Measurements from ENCODE around the gene BAG5.

The BAG5 gene

GRCh38 chr14:103523575-103523954 lies 38.9 kb downstream of the BAG5 start:
- peaks cover 8% of the 10 kb centered on the region for H3K36me3 Mint-ChIP-seq (ENCODE audit: low read depth)
- no peak for TF ChIP-seq CTCF (IDR thresholded peaks at IDR 0.05)
- peak overlapping the region; percentile 70 for H3K4me3 Mint-ChIP-seq
- H3K9me3 Mint-ChIP-seq: no peaks in the 10 kb centered on the region
- H3K27me3 Mint-ChIP-seq (ENCODE audit: low read depth, poor library complexity): peaks cover 19% of the 10 kb centered on the region
- DNase-seq: no peak
- peaks cover 68% of the 10 kb centered on the region for H3K4me1 Mint-ChIP-seq
- H3K27ac Mint-ChIP-seq: no peak overlapping the region

- Mint-ChIP-seq H3K9me3 (no peaks in the 10 kb centered on the region), H3K4me3 (peak within 1 kb of the TSS; percentile 77), H3K4me1 (peaks cover 68% of the 10 kb centered on the region), H3K27ac (no peak within 1 kb of the TSS), H3K36me3 (ENCODE audit: low read depth) (peaks cover 8% of the 10 kb centered on the region), H3K27me3 (ENCODE audit: low read depth, poor library complexity) (peaks cover 23% of the 10 kb centered on the region)
- no peak for TF ChIP-seq CTCF (IDR thresholded peaks at IDR 0.05)
- peak; percentile 81 for DNase-seq
Observed at GRCh38 chr14:103522649-103523574, 39.5 kb downstream of the BAG5 start, which contains the start of gene CKB. Gene CKB, minus strand, starts transcription at chr14:103522830. Its CDS starts 337 bp downstream, at chr14:103522493.

- peaks cover 67% of the 10 kb centered on the region for H3K4me1 Mint-ChIP-seq
- DNase-seq: peak; percentile 60
- no peak overlapping the region for H3K27ac Mint-ChIP-seq
- peaks cover 26% of the 10 kb centered on the region for H3K27me3 Mint-ChIP-seq (ENCODE audit: low read depth, poor library complexity)
- H3K36me3 Mint-ChIP-seq (ENCODE audit: low read depth): peaks cover 8% of the 10 kb centered on the region
- TF ChIP-seq CTCF (IDR thresholded peaks at IDR 0.05): no peak
- H3K4me3 Mint-ChIP-seq: peak overlapping the region; percentile 77
- no peaks in the 10 kb centered on the region for H3K9me3 Mint-ChIP-seq
Observed at GRCh38 chr14:103521951-103522563, 40.4 kb downstream of the BAG5 start.

- DNase-seq: no peak
- Mint-ChIP-seq H3K27me3 (ENCODE audit: low read depth, poor library complexity) (peaks cover 26% of the 10 kb centered on the region), H3K4me1 (peaks cover 67% of the 10 kb centered on the region), H3K9me3 (no peaks in the 10 kb centered on the region), H3K27ac (no peak overlapping the region), H3K36me3 (ENCODE audit: low read depth) (peaks cover 8% of the 10 kb centered on the region), H3K4me3 (peak overlapping the region; percentile 72)
- no peak for TF ChIP-seq CTCF (IDR thresholded peaks at IDR 0.05)
Observed at GRCh38 chr14:103521438-103521950, 41.0 kb downstream of the BAG5 start.

GRCh38 chr14:103520657-103521437 lies 41.6 kb downstream of the BAG5 start:
- Mint-ChIP-seq H3K36me3 (ENCODE audit: low read depth) (peaks cover 8% of the 10 kb centered on the region), H3K9me3 (no peaks in the 10 kb centered on the region), H3K4me3 (peak overlapping the region; percentile 72), H3K27me3 (ENCODE audit: low read depth, poor library complexity) (peaks cover 26% of the 10 kb centered on the region), H3K4me1 (peaks cover 65% of the 10 kb centered on the region), H3K27ac (no peak overlapping the region)
- TF ChIP-seq CTCF (IDR thresholded peaks at IDR 0.05): peak; percentile 56
- DNase-seq: peak; percentile 87
